Activated T-cell treated with anti-CD3 and anti-CD28 coated beads, Interleukin-2, amount 50 U/mL, for 72 hours (primary cell): Measurements from ENCODE around the gene ATXN1. TPM values are rescaled to one million over a fixed set of nuclear protein-coding genes. Genes with fewer than 3 reads are reported as not detected.

ENCODE experiments used
- ATAC-seq, 2 donors: fragments of 150-1000 bp; cut with Tn5 transposase; replicated peaks in 1 of 2; 2 replicates each; pipeline ENCODE4 v1.10.0; 2021; ENCODE audit warnings: moderate library complexity in 2 of 2, mild to moderate bottlenecking in 1 of 2
- DNase-seq, 2 donors: peaks; one replicate each; pipeline ENCODE4 v3.0.0; 2021 to 2022; ENCODE audit warnings: mixed read lengths in 1 of 2
- H3K27ac Mint-ChIP-seq: one replicate; pipeline ENCODE4 v1.8.0; 2022; ENCODE audit warnings: mild to moderate bottlenecking, moderate library complexity, mixed read lengths
- H3K27me3 Mint-ChIP-seq: one replicate; pipeline ENCODE4 v1.8.0; 2022; ENCODE audit warnings: low read depth, mixed read lengths
- H3K36me3 Mint-ChIP-seq, 2 donors: one replicate each; pipeline ENCODE4 v1.8.0; 2022; ENCODE audit warnings: mixed read lengths in 2 of 2, mild to moderate bottlenecking in 1 of 2; ENCODE audit not compliant: insufficient read depth in 2 of 2
- H3K4me1 Mint-ChIP-seq: one replicate; pipeline ENCODE4 v1.8.0; 2022; ENCODE audit warnings: low read depth, mixed read lengths
- H3K4me3 Mint-ChIP-seq, 2 donors: one replicate each; pipeline ENCODE4 v1.8.0; 2022; ENCODE audit warnings: mild to moderate bottlenecking in 2 of 2, mixed read lengths in 2 of 2, moderate library complexity in 2 of 2
- H3K9me3 Mint-ChIP-seq, 2 donors: one replicate each; pipeline ENCODE4 v1.8.0; 2022; ENCODE audit warnings: mixed read lengths in 2 of 2
- total RNA-seq, 2 donors: library from RNA; stranded (reverse); gene quantifications; one replicate each; pipeline ENCODE4 v1.2.3, GENCODE V29; 2022

Gene ATXN1
- total RNA-seq, 2 donors from 2014 or later = 46.5 to 65.1 TPM

DNA sequence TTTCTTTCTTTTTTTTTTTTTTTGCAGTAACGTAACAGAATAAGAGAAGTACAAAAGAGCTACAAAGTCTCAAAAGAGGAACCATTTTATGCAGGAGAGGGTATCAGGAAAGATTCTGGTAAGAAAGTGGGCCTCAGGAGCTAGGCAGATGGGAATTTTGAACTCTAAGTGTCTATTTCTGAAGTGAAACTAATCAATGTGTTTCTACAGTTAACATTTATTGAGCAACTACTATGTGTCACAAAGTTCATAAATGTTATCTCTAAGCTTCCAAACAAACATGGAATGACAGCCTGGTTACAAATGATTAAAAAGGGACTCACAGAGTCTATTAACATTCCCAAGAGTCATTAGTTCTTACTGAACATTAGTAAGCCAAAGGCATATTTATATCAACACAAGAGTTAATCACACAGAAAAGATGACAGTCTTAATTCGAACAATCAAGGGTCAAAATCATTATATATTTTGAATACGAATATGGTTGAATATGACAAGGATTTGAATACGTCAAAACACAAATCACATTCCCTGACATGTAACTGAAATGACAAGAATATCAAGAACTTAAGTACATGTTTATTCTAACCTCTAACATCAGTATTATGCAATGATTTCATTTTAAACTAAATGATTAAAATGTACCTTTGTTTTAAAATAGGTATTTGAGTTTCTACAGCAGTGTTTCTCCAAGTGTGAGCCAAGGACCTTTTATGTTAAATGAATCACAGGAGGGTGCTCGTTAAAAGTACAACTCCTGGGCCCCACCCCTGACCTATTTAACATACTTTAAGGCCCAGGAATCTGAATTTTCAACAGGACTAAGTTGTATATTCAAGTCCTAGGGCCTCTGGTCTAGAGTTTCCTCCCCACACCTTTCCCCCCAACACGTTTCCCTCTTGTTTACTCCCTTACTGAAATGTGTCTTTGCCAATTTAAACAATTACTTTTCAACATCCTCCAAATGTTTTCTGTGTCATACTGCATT is 89.7 kb downstream of the ATXN1 start:
- Mint-ChIP-seq H3K27me3 (no peaks in the 10 kb centered on the region), H3K36me3 (peaks cover 0 to 10% of the 10 kb centered on the region in 2 donors), H3K4me3 (peak overlapping the region; percentile 69 to 89), H3K9me3 (no peaks in the 10 kb centered on the region), H3K27ac (peak overlapping the region; percentile 95), H3K4me1 (peaks cover 74% of the 10 kb centered on the region)
- DNase-seq = no peak
- ATAC-seq = no peak

- H3K4me1 Mint-ChIP-seq = peaks cover 71% of the 10 kb centered on the region
- peak; percentile 63 to 69 for ATAC-seq
- peak overlapping the region; percentile 69 to 89 for H3K4me3 Mint-ChIP-seq
- peak overlapping the region; percentile 95 for H3K27ac Mint-ChIP-seq
- no peak for DNase-seq
- H3K9me3 Mint-ChIP-seq = no peaks in the 10 kb centered on the region
- no peaks in the 10 kb centered on the region for H3K27me3 Mint-ChIP-seq
- peaks cover 0 to 17% of the 10 kb centered on the region in 2 donors for H3K36me3 Mint-ChIP-seq
These were observed 90.6 kb downstream of the ATXN1 start for GRCh38 chr6:16670617-16671051.

DNA sequence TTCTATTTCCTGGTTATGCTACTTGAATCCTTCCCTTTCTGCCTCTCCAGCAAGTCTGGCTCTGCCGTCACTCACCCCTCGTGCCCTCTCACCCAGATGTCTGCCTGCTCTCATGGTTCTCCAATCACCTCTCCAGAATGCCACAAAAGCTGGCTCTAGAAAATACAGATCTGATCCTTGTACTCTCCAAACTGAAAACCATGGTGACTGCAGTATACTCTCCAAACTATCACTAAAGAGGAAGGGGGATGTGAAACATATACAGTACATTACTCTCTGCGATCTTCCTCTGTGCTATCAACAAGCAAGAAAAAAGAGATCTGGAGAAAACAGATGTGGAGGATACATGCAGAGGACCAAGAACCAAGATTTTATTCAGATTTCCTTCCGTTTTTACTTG is 91.1 kb downstream of the ATXN1 start:
- H3K9me3 Mint-ChIP-seq = no peaks in the 10 kb centered on the region
- peak overlapping the region; percentile 69 to 89 for H3K4me3 Mint-ChIP-seq
- H3K27me3 Mint-ChIP-seq = no peaks in the 10 kb centered on the region
- DNase-seq (no peak), ATAC-seq (peak; percentile 52 to 58)
- H3K27ac Mint-ChIP-seq = peak overlapping the region; percentile 95
- H3K36me3 Mint-ChIP-seq = peaks cover 0 to 17% of the 10 kb centered on the region in 2 donors
- peaks cover 69% of the 10 kb centered on the region for H3K4me1 Mint-ChIP-seq

DNA sequence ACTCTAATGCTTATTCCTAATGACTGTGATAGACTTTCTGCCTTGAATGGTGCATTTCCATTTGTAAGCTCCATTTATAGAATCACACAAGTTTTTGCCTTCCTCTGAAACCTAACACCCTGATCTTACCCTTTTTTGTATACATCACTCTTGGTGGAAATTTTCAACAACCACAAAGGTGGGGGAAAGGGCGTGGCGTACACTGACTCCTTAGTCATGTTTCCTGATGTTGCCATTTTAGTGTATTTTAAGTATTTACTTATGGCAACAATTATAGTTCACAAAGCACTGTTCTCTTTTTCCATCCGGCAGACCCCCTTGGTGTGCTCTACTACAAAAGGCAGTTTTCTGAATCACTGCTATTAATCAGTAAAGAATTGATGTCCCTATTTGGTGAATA is 92.0 kb downstream of the ATXN1 start:
- DNase-seq (peak; percentile 68), ATAC-seq (peak; percentile 73 to 75)
- Mint-ChIP-seq H3K27ac (peak overlapping the region; percentile 80), H3K27me3 (no peaks in the 10 kb centered on the region), H3K36me3 (peaks cover 0 to 17% of the 10 kb centered on the region in 2 donors), H3K4me3 (peak overlapping the region; percentile 42 to 65), H3K9me3 (no peaks in the 10 kb centered on the region), H3K4me1 (peaks cover 59% of the 10 kb centered on the region)

DNA sequence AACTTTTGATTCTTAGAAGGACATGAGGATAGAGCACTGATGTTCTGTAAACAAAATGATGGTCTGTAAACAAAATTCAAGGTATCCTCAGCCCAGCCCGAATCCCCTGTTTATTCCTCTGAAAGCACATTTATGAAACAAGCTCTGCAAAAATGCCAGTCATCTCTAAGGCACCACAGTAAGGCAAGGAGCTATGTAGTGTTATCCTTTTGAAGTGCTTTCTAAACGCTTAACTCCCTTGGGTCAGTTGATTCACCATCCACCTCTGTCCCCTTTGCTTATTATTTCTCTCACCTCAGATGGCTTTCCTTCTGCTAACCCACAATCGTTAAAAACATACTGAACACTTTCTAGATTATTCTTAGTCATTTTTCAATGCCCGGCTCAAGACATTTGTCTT is 93.8 kb downstream of the ATXN1 start:
- DNase-seq = no peak
- Mint-ChIP-seq H3K27ac (no peak overlapping the region), H3K4me3 (no peak overlapping the region), H3K9me3 (no peaks in the 10 kb centered on the region), H3K36me3 (peaks cover 0 to 17% of the 10 kb centered on the region in 2 donors), H3K27me3 (no peaks in the 10 kb centered on the region), H3K4me1 (peaks cover 50% of the 10 kb centered on the region)
- no peak for ATAC-seq

DNA sequence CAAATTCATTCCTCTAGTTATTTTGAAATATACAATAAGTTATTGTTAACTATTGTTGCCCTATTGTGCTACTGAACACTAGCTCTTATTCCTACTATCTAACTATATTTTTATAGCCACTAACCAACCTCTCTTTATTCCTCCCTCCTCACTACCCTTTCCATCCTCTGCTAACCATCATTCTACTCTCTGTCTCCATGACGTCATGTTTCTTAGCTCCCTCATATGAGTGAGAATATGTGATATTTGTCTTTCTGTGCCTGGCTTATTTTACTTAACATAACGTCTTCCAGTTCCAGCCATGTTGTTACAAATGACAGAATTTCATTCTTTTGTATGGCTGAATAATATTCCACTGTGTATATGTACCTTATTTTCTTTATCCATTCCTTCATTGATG is 95.3 kb downstream of the ATXN1 start:
- Mint-ChIP-seq H3K4me1 (peaks cover 35% of the 10 kb centered on the region), H3K4me3 (no peak overlapping the region), H3K27ac (no peak overlapping the region), H3K27me3 (no peaks in the 10 kb centered on the region), H3K9me3 (peaks cover 0 to 6% of the 10 kb centered on the region in 2 donors), H3K36me3 (peaks cover 6 to 24% of the 10 kb centered on the region in 2 donors)
- no peak for DNase-seq
- no peak for ATAC-seq

DNA sequence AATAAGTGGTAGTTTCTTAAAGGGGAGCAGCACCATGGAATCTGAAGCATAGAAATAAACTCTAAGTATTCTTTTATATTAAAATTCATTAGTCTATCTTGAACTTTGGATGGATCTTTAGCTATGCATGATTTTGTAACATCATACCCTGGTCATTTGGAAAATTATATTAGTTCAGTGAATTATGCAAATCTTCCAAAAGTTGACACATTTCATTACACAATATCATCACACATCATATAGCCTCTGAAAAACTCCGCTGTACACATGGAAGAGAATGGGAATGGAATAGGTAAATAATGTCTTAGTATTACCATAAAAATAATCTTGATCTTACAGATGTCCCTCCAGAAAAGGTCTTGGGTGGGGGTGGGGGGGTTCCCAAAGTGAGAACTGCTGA is 96.1 kb downstream of the ATXN1 start:
- Mint-ChIP-seq H3K36me3 (peaks cover 6 to 25% of the 10 kb centered on the region in 2 donors), H3K4me3 (no peak overlapping the region), H3K27ac (peak overlapping the region; percentile 71), H3K9me3 (peaks cover 0 to 6% of the 10 kb centered on the region in 2 donors), H3K27me3 (no peaks in the 10 kb centered on the region), H3K4me1 (peaks cover 33% of the 10 kb centered on the region)
- no peak for DNase-seq
- ATAC-seq = no peak

GRCh38 chr6:16663901-16664300 is 97.4 kb downstream of the ATXN1 start:
- peaks cover 6 to 24% of the 10 kb centered on the region in 2 donors for H3K36me3 Mint-ChIP-seq
- no peak for DNase-seq
- no peaks in the 10 kb centered on the region for H3K27me3 Mint-ChIP-seq
- H3K4me1 Mint-ChIP-seq = peaks cover 33% of the 10 kb centered on the region
- ATAC-seq = no peak
- no peak overlapping the region for H3K4me3 Mint-ChIP-seq
- peaks cover 0 to 6% of the 10 kb centered on the region in 2 donors for H3K9me3 Mint-ChIP-seq
- H3K27ac Mint-ChIP-seq = no peak overlapping the region

GRCh38 chr6:16660157-16660497 is 101.1 kb downstream of the ATXN1 start:
- H3K4me3 Mint-ChIP-seq = peak overlapping the region; percentile 65 to 91
- peaks cover 9 to 20% of the 10 kb centered on the region in 2 donors for H3K36me3 Mint-ChIP-seq
- no peak for ATAC-seq
- DNase-seq = no peak
- H3K27me3 Mint-ChIP-seq = no peaks in the 10 kb centered on the region
- peaks cover 52% of the 10 kb centered on the region for H3K4me1 Mint-ChIP-seq
- peaks cover 0 to 6% of the 10 kb centered on the region in 2 donors for H3K9me3 Mint-ChIP-seq
- H3K27ac Mint-ChIP-seq = peak overlapping the region; percentile 99

- Mint-ChIP-seq H3K4me1 (peaks cover 57% of the 10 kb centered on the region), H3K9me3 (peaks cover 0 to 6% of the 10 kb centered on the region in 2 donors), H3K27me3 (no peaks in the 10 kb centered on the region), H3K27ac (peak overlapping the region; percentile 99), H3K36me3 (peaks cover 9 to 24% of the 10 kb centered on the region in 2 donors), H3K4me3 (peak overlapping the region; percentile 65 to 91)
- no peak for DNase-seq
- peak; percentile 58 to 61 for ATAC-seq
These were observed 101.6 kb downstream of the ATXN1 start for GRCh38 chr6:16659466-16660156.

- DNase-seq (no peak), ATAC-seq (peak; percentile 10 to 29)
- H3K27ac Mint-ChIP-seq = peak overlapping the region; percentile 99
- H3K27me3 Mint-ChIP-seq = no peaks in the 10 kb centered on the region
- peaks cover 66% of the 10 kb centered on the region for H3K4me1 Mint-ChIP-seq
- peak overlapping the region; percentile 65 to 91 for H3K4me3 Mint-ChIP-seq
- peaks cover 0 to 6% of the 10 kb centered on the region in 2 donors for H3K9me3 Mint-ChIP-seq
- peaks cover 9 to 29% of the 10 kb centered on the region in 2 donors for H3K36me3 Mint-ChIP-seq
These were observed 102.8 kb downstream of the ATXN1 start for GRCh38 chr6:16658348-16659034.

- H3K4me3 Mint-ChIP-seq = peak overlapping the region; percentile 65 to 91
- peak overlapping the region; percentile 99 for H3K27ac Mint-ChIP-seq
- peaks cover 9 to 30% of the 10 kb centered on the region in 2 donors for H3K36me3 Mint-ChIP-seq
- H3K9me3 Mint-ChIP-seq = peaks cover 0 to 6% of the 10 kb centered on the region in 2 donors
- peak; percentile 58 to 69 for ATAC-seq
- DNase-seq = peak in 1 of 2 donors; percentile 25
- H3K27me3 Mint-ChIP-seq = no peaks in the 10 kb centered on the region
- H3K4me1 Mint-ChIP-seq = peaks cover 73% of the 10 kb centered on the region
These were observed 103.5 kb downstream of the ATXN1 start for GRCh38 chr6:16657768-16658167.
